GM12878 (cell line): Measurements from ENCODE around the gene RNF168. TPM values are rescaled to one million over a fixed set of nuclear protein-coding genes. Genes with fewer than 3 reads are reported as not detected.

Source experiments
- ATAC-seq: fragments of 200-7000 bp; cut with Tn5 transposase; 3 replicates; pipeline ENCODE4 v1.9.1; 2020; ENCODE audit warnings: mild to moderate bottlenecking, moderate library complexity
- BruUV-seq: library from RNA; stranded (reverse); fragments of 400-500 nt; replicated peaks from 2 replicates; lab custom pipeline; 2021; lab: Mats Ljungman, UMichigan
- CTCF ChIA-PET: fragments of 300-600 bp; sonication (Branson Sonifier 250); formaldehyde crosslinking; extraction: SDS; loops from one replicate; lab custom pipeline; 2021; ENCODE audit warnings: inconsistent platforms; lab: Yijun Ruan, JAX
- POLR2A ChIA-PET: fragments of 350-600 bp; formaldehyde crosslinking; extraction: SDS; loops from one replicate; lab custom pipeline; 2021; ENCODE audit warnings: inconsistent platforms; lab: Charles Lee
- RAD21 ChIA-PET: fragments of 300-600 bp; sonication (Branson Sonifier 250); formaldehyde crosslinking; loops from one replicate; lab custom pipeline; 2023; ENCODE audit warnings: antibody characterized with exemption; ENCODE audit not compliant: unreplicated experiment; lab: Charles Lee
- SMC1A ChIA-PET: fragments of 300-600 bp; sonication (Branson Sonifier 250); formaldehyde crosslinking; loops from one replicate; lab custom pipeline; 2023; ENCODE audit not compliant: unreplicated experiment, uncharacterized antibody; lab: Charles Lee
- DNase-seq: peaks from one replicate; pipeline ENCODE4 v3.0.0-alpha.2; 2011; ENCODE audit warnings: low read depth, low spot score
- FAIRE-seq: peaks from 3 replicates; lab custom pipeline; 2011; peaks lifted over from hg19 to GRCh38; lab: Jason Lieb, UNC
- H2AFZ ChIP-seq: 2 replicates; pipeline ENCODE4 v1.6.0; 2011; ENCODE audit warnings: low read depth, low read length, control low read depth; ENCODE audit not compliant: control insufficient read depth
- H3K27ac ChIP-seq: 2 replicates; pipeline ENCODE4 v1.5.1; 2011; ENCODE audit warnings: control low read depth; ENCODE audit not compliant: control insufficient read depth, insufficient read depth
- H3K27me3 ChIP-seq, 2 experiments: replicated peaks in 1 of 2; 2 replicates each; pipeline versions ENCODE4 v1.6.0 to v1.6.1; 2011; ENCODE audit warnings: low read length in 1 of 2; ENCODE audit not compliant: control insufficient read depth in 2 of 2, insufficient read depth in 2 of 2
- H3K36me3 ChIP-seq, 2 experiments: 2 replicates each; pipeline ENCODE4 v1.5.1; 2011; ENCODE audit warnings: low read length in 1 of 2; ENCODE audit not compliant: control insufficient read depth in 2 of 2, insufficient read depth in 2 of 2
- H3K4me1 ChIP-seq: 2 replicates; pipeline ENCODE4 v1.6.1; 2011; ENCODE audit warnings: mild to moderate bottlenecking, low read length, moderate library complexity, mixed read lengths; ENCODE audit not compliant: control insufficient read depth, insufficient read depth
- H3K4me2 ChIP-seq: 2 replicates; pipeline ENCODE4 v1.6.0; 2011; ENCODE audit warnings: control low read depth; ENCODE audit not compliant: control insufficient read depth, insufficient read depth
- H3K4me3 ChIP-seq: fragments of 200-600 bp; sonication (generic); 2 replicates; pipeline ENCODE4 v1.5.1; 2016
- H3K79me2 ChIP-seq: 2 replicates; pipeline ENCODE4 v1.6.0; 2011; ENCODE audit warnings: low read length; ENCODE audit not compliant: control insufficient read depth, insufficient read depth
- H3K9ac ChIP-seq: 2 replicates; pipeline ENCODE4 v1.8.0; 2011; ENCODE audit warnings: low read length, control low read depth, mixed read lengths; ENCODE audit not compliant: control insufficient read depth, insufficient read depth
- H3K9me3 ChIP-seq: replicated peaks from 3 replicates; pipeline ENCODE4 v1.5.1; 2011; ENCODE audit warnings: mild to moderate bottlenecking, low read length; ENCODE audit not compliant: control insufficient read depth, insufficient read depth
- H4K20me1 ChIP-seq: 2 replicates; pipeline ENCODE4 v1.6.0; 2011; ENCODE audit not compliant: control insufficient read depth, insufficient read depth
- ATF7 ChIP-seq: fragments of 450-650 bp; IDR thresholded peaks from 2 replicates; pipeline ENCODE4 v1.6.1; 2016; ENCODE audit warnings: low read depth, mild to moderate bottlenecking
- BACH1 ChIP-seq: fragments of 450-650 bp; IDR thresholded peaks from 2 replicates; pipeline ENCODE4 v1.6.1; 2017; ENCODE audit warnings: mild to moderate bottlenecking, borderline replicate concordance
- IRF5 ChIP-seq: fragments of 450-650 bp; IDR thresholded peaks from 2 replicates; pipeline ENCODE4 v1.6.1; 2017; ENCODE audit warnings: borderline replicate concordance
- WGBS: methylation state at CpG from one replicate; pipeline ENCODE4 v1.1.6; 2016; ENCODE audit warnings: low lambda C conversion rate; ENCODE audit not compliant: insufficient replicate concordance, insufficient coverage; ENCODE audit errors: missing lambda C conversion rate; 5-methylcytosine and 5-hydroxymethylcytosine counted together
- in situ Hi-C: fragments of 300-500 bp; cut with MboI; formaldehyde crosslinking; loops from 9 replicates; pipeline ENCODE4 v1.14.3; 2018; ENCODE audit warnings: mixed read lengths
- intact Hi-C: fragments of 100-400 bp; cut with micrococcal nuclease; formaldehyde crosslinking; loops from one replicate; pipeline ENCODE4 v1.14.2; 2022; ENCODE audit not compliant: unreplicated experiment
- polyA plus RNA-seq, 11 experiments: library from polyadenylated mRNA; depleted of rRNA in 4 of 11; unstranded in 6 of 11; stranded (reverse) in 5 of 11; fragments of >200 nt; fragmentation: Nextera tagmentation in 4 of 11; fragmentation: Illumina TruSeq in 1 of 11; extraction: Ambion mirVana in 4 of 11; extraction: Trizol in 1 of 11; gene quantifications; 1 replicate in 1 of 11; 2 replicates in 10 of 11; pipeline versions ENCODE4 v1.2.1 to v1.2.3, GENCODE V29; 2011 to 2016; ENCODE audit warnings: inconsistent platforms in 2 of 11, missing spikeins in 2 of 11, low read depth in 1 of 11
- total RNA-seq, 4 experiments: library from RNA; depleted of rRNA in 3 of 4; stranded (reverse); fragments of >200 nt in 3 of 4; fragmentation: Illumina TruSeq in 1 of 4; extraction: Trizol in 1 of 4; gene quantifications; 2 replicates each; pipeline versions ENCODE4 v1.2.1 to v1.2.3, GENCODE V29; 2013 to 2021
- TF ChIP-seq, protein P1 (sequence below): fragments of 450-650 bp; IDR thresholded peaks from 2 replicates; pipeline ENCODE4 v1.6.1; 2017; ENCODE audit warnings: antibody characterized with exemption, mild to moderate bottlenecking, moderate library complexity

The RNF168 gene
- total and polyA plus RNA-seq, 10 of the 15 experiments (the other 5 are each of a cell fraction or from before 2014, with no cell fraction given) = 12.7 to 47.5 (median 24.8) TPM

GRCh38 chr3:196528639-196529233 is 25.2 kb upstream of the RNF168 start (continued):
- TF ChIP-seq IRF5 (no peak), BACH1 (no peak)

DNA sequence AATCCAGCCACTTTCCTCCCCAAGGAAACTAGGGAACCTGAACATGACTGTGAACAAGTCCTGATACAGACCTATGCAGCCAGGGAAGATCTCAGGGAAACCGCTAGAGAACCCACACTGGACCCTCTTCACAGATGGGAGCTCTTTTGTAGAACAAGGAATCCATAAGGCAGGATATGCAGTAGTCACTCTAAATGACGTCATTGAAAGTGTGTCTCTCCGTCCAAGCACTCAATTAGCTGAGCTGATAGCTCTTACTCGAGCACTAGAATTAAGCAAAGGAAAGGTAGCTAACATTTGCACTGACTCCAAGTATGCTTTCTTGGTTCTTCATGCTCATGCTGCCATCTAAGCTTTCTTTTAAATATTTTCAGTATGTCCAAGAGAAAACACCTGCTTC is 21.6 kb upstream of the RNF168 start:
- no peaks in the 10 kb centered on the region for H3K36me3 ChIP-seq
- no peak overlapping the region for H3K9ac ChIP-seq
- POLR2A ChIA-PET = no interaction called here
- intact Hi-C loops = no loop called here
- DNase-seq = no peak
- 86% methylated on average over 4 of the region's 4 CpGs for WGBS
- in situ Hi-C loops = no loop called here
- no peaks in the 10 kb centered on the region for H4K20me1 ChIP-seq
- no peaks in the 10 kb centered on the region for H3K79me2 ChIP-seq
- RAD21 ChIA-PET = no interaction called here
- BruUV-seq = no TSS peak
- SMC1A ChIA-PET = interaction anchor here (1.0 to 1.2 kb wide), 2 partner anchors 51 to 81 kb away, joined by 3 read pairs; no protein-coding TSS in a partner anchor
- H3K27me3 ChIP-seq = no peaks in the 10 kb centered on the region
- H3K4me3 ChIP-seq = no peak overlapping the region
- no peak for ATAC-seq
- H3K4me2 ChIP-seq = no peak overlapping the region
- H3K4me1 ChIP-seq = peaks cover 13% of the 10 kb centered on the region
- peak; percentile 73 for TF ChIP-seq ATF7
- TF ChIP-seq, protein P1, sequence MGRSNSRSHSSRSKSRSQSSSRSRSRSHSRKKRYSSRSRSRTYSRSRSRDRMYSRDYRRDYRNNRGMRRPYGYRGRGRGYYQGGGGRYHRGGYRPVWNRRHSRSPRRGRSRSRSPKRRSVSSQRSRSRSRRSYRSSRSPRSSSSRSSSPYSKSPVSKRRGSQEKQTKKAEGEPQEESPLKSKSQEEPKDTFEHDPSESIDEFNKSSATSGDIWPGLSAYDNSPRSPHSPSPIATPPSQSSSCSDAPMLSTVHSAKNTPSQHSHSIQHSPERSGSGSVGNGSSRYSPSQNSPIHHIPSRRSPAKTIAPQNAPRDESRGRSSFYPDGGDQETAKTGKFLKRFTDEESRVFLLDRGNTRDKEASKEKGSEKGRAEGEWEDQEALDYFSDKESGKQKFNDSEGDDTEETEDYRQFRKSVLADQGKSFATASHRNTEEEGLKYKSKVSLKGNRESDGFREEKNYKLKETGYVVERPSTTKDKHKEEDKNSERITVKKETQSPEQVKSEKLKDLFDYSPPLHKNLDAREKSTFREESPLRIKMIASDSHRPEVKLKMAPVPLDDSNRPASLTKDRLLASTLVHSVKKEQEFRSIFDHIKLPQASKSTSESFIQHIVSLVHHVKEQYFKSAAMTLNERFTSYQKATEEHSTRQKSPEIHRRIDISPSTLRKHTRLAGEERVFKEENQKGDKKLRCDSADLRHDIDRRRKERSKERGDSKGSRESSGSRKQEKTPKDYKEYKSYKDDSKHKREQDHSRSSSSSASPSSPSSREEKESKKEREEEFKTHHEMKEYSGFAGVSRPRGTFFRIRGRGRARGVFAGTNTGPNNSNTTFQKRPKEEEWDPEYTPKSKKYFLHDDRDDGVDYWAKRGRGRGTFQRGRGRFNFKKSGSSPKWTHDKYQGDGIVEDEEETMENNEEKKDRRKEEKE = no peak
- H2AFZ ChIP-seq = no peak overlapping the region
- CTCF ChIA-PET = interaction anchor here (0.8 to 4.9 kb wide), 6 partner anchors 8 to 128 kb away, joined by 3 to 27 read pairs (median 3); no protein-coding TSS in a partner anchor
- H3K9me3 ChIP-seq = peaks cover 11% of the 10 kb centered on the region
- H3K27ac ChIP-seq = no peak overlapping the region
- no peak for FAIRE-seq
